DMS53 treated with DMSO at 0.1 percent for 48 hours (cell line): ENCODE data around the gene SMO.
"Not testable (repeated sequence)": the region's sequence is repeated elsewhere in the genome, so short reads cannot be mapped to it uniquely, and the experiment has no call there.

Experiments
- DNase-seq: peaks from one replicate; lab custom pipeline; 2025; ENCODE audit not compliant: unreplicated experiment; lab: John Stamatoyannopoulos, UW

The SMO gene

GRCh38 chr7:129169686-129170440 is 18.6 kb upstream of the SMO start:
- no peak for DNase-seq

GRCh38 chr7:129170441-129171021 is 17.9 kb upstream of the SMO start:
- DNase-seq: no peak

- not testable (repeated sequence) for DNase-seq
Observed at GRCh38 chr7:129173861-129174260, 14.6 kb upstream of the SMO start.

- DNase-seq: no peak
Observed at GRCh38 chr7:129176916-129177710, 11.3 kb upstream of the SMO start.

GRCh38 chr7:129184981-129185670 is 3.3 kb upstream of the SMO start:
- DNase-seq: no peak

GRCh38 chr7:129186749-129187260 is 1.6 kb upstream of the SMO start:
- DNase-seq: no peak

- DNase-seq: peak; percentile 21
Observed at GRCh38 chr7:129187681-129188371, 607 bp upstream of the SMO start.

- DNase-seq: no peak
Observed at GRCh38 chr7:129188892-129189660, 643 bp downstream of the SMO start.

GRCh38 chr7:129189661-129190310 is 1.4 kb downstream of the SMO start:
- DNase-seq: no peak

GRCh38 chr7:129191272-129191671 is 2.8 kb downstream of the SMO start:
- DNase-seq: no peak

- no peak for DNase-seq
Observed at GRCh38 chr7:129193892-129194291, 5.5 kb downstream of the SMO start.

GRCh38 chr7:129197771-129198170 is 9.3 kb downstream of the SMO start:
- no peak for DNase-seq

GRCh38 chr7:129199406-129199805 is 11.0 kb downstream of the SMO start:
- DNase-seq: no peak

- DNase-seq: no peak
Observed at GRCh38 chr7:129202058-129202777, 13.8 kb downstream of the SMO start.

GRCh38 chr7:129203050-129203741 is 14.8 kb downstream of the SMO start:
- no peak for DNase-seq

- no peak for DNase-seq
Observed at GRCh38 chr7:129205126-129205818, 16.8 kb downstream of the SMO start.

- no peak for DNase-seq
Observed at GRCh38 chr7:129205987-129206785, 17.8 kb downstream of the SMO start.
